Loucy (cell line): ENCODE data around the gene ZBTB48.
A peak's percentile ranks its signal among the peaks of the same experiment; 100 is the strongest.

Experiments
- H2AFZ ChIP-seq: fragments of 200-600 bp; sonication (generic); 2 replicates; pipeline ENCODE4 v1.6.0; 2016; ENCODE audit warnings: antibody characterized with exemption, mild to moderate bottlenecking, low read length, moderate library complexity
- H3F3A ChIP-seq: fragments of 200-600 bp; 2 replicates; pipeline ENCODE4 v1.6.0; 2016; ENCODE audit warnings: antibody characterized with exemption, low read depth, mild to moderate bottlenecking
- H3K27me3 ChIP-seq: fragments of 200-600 bp; sonication (generic); 2 replicates; pipeline ENCODE4 v1.6.1; 2014; ENCODE audit warnings: low read length, mild to moderate bottlenecking; ENCODE audit not compliant: insufficient read depth, poor library complexity, severe bottlenecking
- H3K36me3 ChIP-seq: fragments of 200-600 bp; sonication (generic); 2 replicates; pipeline ENCODE4 v1.6.1; 2016; ENCODE audit warnings: low read length; ENCODE audit not compliant: insufficient read depth
- H3K4me1 ChIP-seq: fragments of 200-600 bp; sonication (generic); 2 replicates; pipeline ENCODE4 v1.5.1; 2014; ENCODE audit warnings: low read length, mild to moderate bottlenecking; ENCODE audit not compliant: insufficient read depth, poor library complexity, severe bottlenecking
- H3K4me2 ChIP-seq: fragments of 200-600 bp; sonication (generic); 2 replicates; pipeline ENCODE4 v1.6.0; 2014; ENCODE audit warnings: antibody characterized with exemption, low read length, low read depth, mild to moderate bottlenecking; ENCODE audit not compliant: poor library complexity, severe bottlenecking
- H3K4me3 ChIP-seq: fragments of 200-600 bp; sonication (generic); 2 replicates; pipeline ENCODE4 v1.5.1; 2014; ENCODE audit warnings: low read length, mild to moderate bottlenecking, mixed read lengths; ENCODE audit not compliant: poor library complexity, severe bottlenecking
- H3K79me2 ChIP-seq: fragments of 200-600 bp; sonication (generic); 2 replicates; pipeline ENCODE4 v1.6.1; 2014; ENCODE audit warnings: low read length; ENCODE audit not compliant: insufficient read depth
- H3K9ac ChIP-seq: fragments of 200-600 bp; sonication (generic); 2 replicates; pipeline ENCODE4 v1.6.0; 2014; ENCODE audit warnings: mild to moderate bottlenecking, low read depth, low read length, moderate library complexity; ENCODE audit not compliant: poor library complexity, severe bottlenecking
- H3K9me2 ChIP-seq: fragments of 200-600 bp; sonication (generic); replicated peaks from 2 replicates; pipeline ENCODE4 v1.6.1; 2016; ENCODE audit warnings: low read depth, low read length, mixed read lengths
- H3K9me3 ChIP-seq: fragments of 200-600 bp; sonication (generic); 2 replicates; pipeline ENCODE4 v1.6.1; 2014; ENCODE audit warnings: mild to moderate bottlenecking, antibody characterized with exemption, low read length, low read depth; ENCODE audit not compliant: insufficient read depth
- H4K20me1 ChIP-seq: fragments of 200-600 bp; sonication (generic); 2 replicates; pipeline ENCODE4 v1.6.0; 2014; ENCODE audit warnings: antibody characterized with exemption, low read length, mild to moderate bottlenecking; ENCODE audit not compliant: insufficient read depth, poor library complexity, severe bottlenecking
- EZH2phosphoT487 ChIP-seq: fragments of 200-600 bp; IDR thresholded peaks from 2 replicates; pipeline ENCODE4 v1.6.1; 2018; ENCODE audit warnings: antibody characterized with exemption, mild to moderate bottlenecking, moderate library complexity, borderline replicate concordance
- TF ChIP-seq, protein P1 (sequence below): fragments of 200-600 bp; sonication (generic); conservative IDR thresholded peaks from 2 replicates; pipeline ENCODE4 v1.5.1; 2014; ENCODE audit warnings: mild to moderate bottlenecking, antibody characterized with exemption, low read length

Gene ZBTB48

DNA sequence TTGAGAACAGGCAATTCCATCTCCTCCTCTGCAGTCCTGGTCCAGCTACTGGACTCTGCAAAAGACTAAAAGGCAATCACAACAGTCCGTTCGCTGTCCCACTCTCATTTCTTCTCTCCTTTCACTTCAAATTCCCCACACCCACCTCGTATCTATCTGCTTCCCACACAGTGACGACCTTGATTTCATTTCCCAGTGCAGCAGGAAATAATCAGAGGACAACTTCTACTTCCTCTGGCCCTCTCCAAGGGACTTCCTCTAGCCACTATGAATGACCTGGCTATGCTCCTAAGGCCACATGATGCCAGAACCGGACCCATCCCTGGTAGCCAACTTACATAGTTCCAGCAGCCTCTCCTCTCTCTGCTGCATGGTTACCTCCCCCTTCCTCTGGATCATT lies 33.5 kb upstream of the ZBTB48 start:
- Histone ChIP-seq H3K4me2 (no peak overlapping the region), H3K36me3 (peaks cover 61% of the 10 kb centered on the region), H2AFZ (no peak overlapping the region), H3K27me3 (no peaks in the 10 kb centered on the region), H3K9ac (no peak overlapping the region), H3K9me3 (no peaks in the 10 kb centered on the region), H3K4me3 (no peak overlapping the region), H3K4me1 (no peaks in the 10 kb centered on the region), H3F3A (no peaks in the 10 kb centered on the region), H3K79me2 (peaks cover 10% of the 10 kb centered on the region; the same call in 1 of the 2 replicates), H3K9me2 (no peaks in the 10 kb centered on the region), H4K20me1 (no peaks in the 10 kb centered on the region)
- no peak for TF ChIP-seq EZH2phosphoT487
- TF ChIP-seq, protein P1, sequence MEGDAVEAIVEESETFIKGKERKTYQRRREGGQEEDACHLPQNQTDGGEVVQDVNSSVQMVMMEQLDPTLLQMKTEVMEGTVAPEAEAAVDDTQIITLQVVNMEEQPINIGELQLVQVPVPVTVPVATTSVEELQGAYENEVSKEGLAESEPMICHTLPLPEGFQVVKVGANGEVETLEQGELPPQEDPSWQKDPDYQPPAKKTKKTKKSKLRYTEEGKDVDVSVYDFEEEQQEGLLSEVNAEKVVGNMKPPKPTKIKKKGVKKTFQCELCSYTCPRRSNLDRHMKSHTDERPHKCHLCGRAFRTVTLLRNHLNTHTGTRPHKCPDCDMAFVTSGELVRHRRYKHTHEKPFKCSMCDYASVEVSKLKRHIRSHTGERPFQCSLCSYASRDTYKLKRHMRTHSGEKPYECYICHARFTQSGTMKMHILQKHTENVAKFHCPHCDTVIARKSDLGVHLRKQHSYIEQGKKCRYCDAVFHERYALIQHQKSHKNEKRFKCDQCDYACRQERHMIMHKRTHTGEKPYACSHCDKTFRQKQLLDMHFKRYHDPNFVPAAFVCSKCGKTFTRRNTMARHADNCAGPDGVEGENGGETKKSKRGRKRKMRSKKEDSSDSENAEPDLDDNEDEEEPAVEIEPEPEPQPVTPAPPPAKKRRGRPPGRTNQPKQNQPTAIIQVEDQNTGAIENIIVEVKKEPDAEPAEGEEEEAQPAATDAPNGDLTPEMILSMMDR, result no peak

DNA sequence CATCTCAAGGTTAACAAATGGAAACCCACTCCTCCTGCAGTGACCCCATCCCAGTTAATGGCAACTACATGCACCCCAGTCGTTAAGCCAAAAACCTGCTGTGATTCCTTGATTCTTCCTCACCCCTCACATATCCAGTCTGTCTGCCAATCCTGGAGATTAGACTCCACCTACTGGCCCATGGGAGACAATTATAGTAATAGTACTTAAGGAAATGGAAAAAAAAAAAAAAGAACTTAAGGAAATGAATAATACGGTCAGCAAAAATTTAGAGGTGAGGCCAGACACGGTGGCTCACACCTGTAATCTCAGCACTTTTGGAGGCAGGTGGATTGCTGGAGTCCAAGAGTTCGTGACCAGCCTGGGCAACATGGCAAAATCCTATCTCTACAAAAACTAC lies 32.5 kb upstream of the ZBTB48 start:
- no peaks in the 10 kb centered on the region for H4K20me1 ChIP-seq
- H3K36me3 ChIP-seq, result peaks cover 55% of the 10 kb centered on the region

DNA sequence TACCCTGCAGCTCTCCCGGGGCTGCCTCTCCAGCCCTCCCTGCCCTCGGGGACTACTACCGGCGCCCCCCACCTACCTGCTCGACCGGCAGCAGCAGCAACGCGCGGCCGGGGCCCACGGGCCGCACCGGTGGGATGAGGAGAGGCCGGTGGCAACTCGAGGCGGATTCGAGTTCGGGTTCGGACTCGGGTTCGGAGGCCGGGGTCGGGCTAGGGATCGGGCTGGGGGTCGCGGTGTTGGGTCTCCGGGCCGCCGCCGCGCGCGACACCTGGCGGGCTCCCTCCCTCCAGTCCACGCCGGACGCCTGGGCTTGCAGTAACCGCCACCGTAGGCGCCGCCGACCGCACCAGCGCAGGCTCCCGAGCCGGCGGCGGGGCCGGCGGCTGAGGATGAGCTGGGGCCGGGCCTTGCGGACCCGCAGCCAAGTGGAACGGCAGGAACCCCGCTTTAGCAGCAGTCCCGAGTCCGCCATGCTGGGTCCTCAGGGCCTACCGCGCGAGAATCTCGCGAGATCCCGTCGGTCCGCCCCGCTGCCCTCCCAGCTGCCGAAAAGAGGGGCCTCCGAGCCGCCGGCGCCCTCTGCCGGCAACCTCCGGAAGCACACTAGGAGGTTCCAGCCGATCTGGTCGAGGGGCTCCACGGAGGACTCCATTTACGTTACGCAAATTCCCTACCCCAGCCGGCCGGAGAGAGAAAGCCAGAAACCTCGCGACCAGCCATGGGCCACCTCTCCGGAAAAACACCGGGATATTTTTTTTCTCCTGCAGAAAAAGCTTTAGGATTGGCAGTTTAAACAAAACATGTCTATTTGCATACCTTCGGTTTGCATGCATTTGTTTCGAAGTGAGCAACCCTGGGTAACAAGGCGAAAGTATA lies 25.5 kb upstream of the ZBTB48 start, which contains the start of gene NOL9:
Gene NOL9 (minus strand): TSS at position 483 of the 876 bp plus-strand sequence. CDS start 11 bp downstream, at position 472.
- peaks cover 5% of the 10 kb centered on the region for H3K27me3 ChIP-seq
- H3K4me3 ChIP-seq, result peak within 1 kb of the TSS; percentile 100
- no peaks in the 10 kb centered on the region for H3K9me2 ChIP-seq
- peaks cover 12% of the 10 kb centered on the region for H4K20me1 ChIP-seq
- peak within 1 kb of the TSS; percentile 88 for H3K4me2 ChIP-seq
- H3K9ac ChIP-seq, result peak within 1 kb of the TSS; percentile 95
- TF ChIP-seq EZH2phosphoT487, result no peak
- TF ChIP-seq, protein P1, result peak; percentile 77
- H3F3A ChIP-seq, result no peaks in the 10 kb centered on the region
- H3K79me2 ChIP-seq, result peaks cover 34% of the 10 kb centered on the region
- H3K36me3 ChIP-seq, result peaks cover 12% of the 10 kb centered on the region; the same call in 1 of the 2 replicates
- H2AFZ ChIP-seq, result peak within 1 kb of the TSS; percentile 90
- H3K9me3 ChIP-seq, result no peaks in the 10 kb centered on the region
- H3K4me1 ChIP-seq, result peaks cover 15% of the 10 kb centered on the region

More for the DNA sequence above, 32.5 kb upstream of the ZBTB48 start:
- no peak overlapping the region for H3K9ac ChIP-seq
- H3K27me3 ChIP-seq, result no peaks in the 10 kb centered on the region
- H3F3A ChIP-seq, result no peaks in the 10 kb centered on the region
- H3K4me2 ChIP-seq, result no peak overlapping the region
- H2AFZ ChIP-seq, result no peak overlapping the region
- no peaks in the 10 kb centered on the region for H3K9me3 ChIP-seq
- no peak overlapping the region for H3K4me3 ChIP-seq
- peaks cover 15% of the 10 kb centered on the region; the same call in 1 of the 2 replicates for H3K79me2 ChIP-seq
- H3K9me2 ChIP-seq, result no peaks in the 10 kb centered on the region
- TF ChIP-seq, protein P1, result no peak
- no peak for TF ChIP-seq EZH2phosphoT487
- H3K4me1 ChIP-seq, result no peaks in the 10 kb centered on the region
